K562 (cell line): Measurements from ENCODE around the gene FAM222A. TPM values are rescaled to one million over a fixed set of nuclear protein-coding genes. Genes with fewer than 3 reads are reported as not detected.

Source experiments
- ATAC-seq: fragments of 200-7000 bp; cut with Tn5 transposase; 3 replicates; pipeline ENCODE4 v1.9.1; 2020; ENCODE audit warnings: moderate library complexity
- BruUV-seq: library from RNA; stranded (reverse); fragments of 400-500 nt; replicated peaks from 2 replicates; lab custom pipeline; 2021; lab: Mats Ljungman, UMichigan
- CTCF ChIA-PET: fragments of 300-600 bp; formaldehyde crosslinking; extraction: SDS; loops from one replicate; lab custom pipeline; 2021; ENCODE audit warnings: low intra/inter-chr PET ratio; lab: Yijun Ruan, JAX
- POLR2A ChIA-PET: fragments of 300-600, 350-650 bp; sonication (Branson Sonifier 250); formaldehyde crosslinking; extraction: SDS; loops from one replicate; lab custom pipeline; 2021; ENCODE audit warnings: antibody characterized with exemption, inconsistent platforms; lab: Yijun Ruan, JAX
- DNase-seq, 4 experiments: peaks; one replicate each; pipeline versions ENCODE4 v3.0.0 to v3.0.0-alpha.2; 2011 to 2018; ENCODE audit warnings: low spot score in 3 of 4, mixed read lengths in 3 of 4; ENCODE audit errors: extremely low read depth in 1 of 4
- FAIRE-seq: peaks from 2 replicates; lab custom pipeline; 2011; peaks lifted over from hg19 to GRCh38; lab: Jason Lieb, UNC
- H2AFZ ChIP-seq: 2 replicates; pipeline ENCODE4 v1.6.0; 2011; ENCODE audit warnings: low read depth, low read length, control low read depth, inconsistent platforms
- H3K27ac ChIP-seq: fragments of 200-600 bp; 3 replicates; pipeline ENCODE4 v1.8.0; 2011; ENCODE audit warnings: low read depth, mild to moderate bottlenecking, control low read depth, inconsistent platforms, low read length, moderate library complexity, mixed read lengths; ENCODE audit errors: extremely low read depth
- H3K27me3 ChIP-seq, 2 experiments: fragments of 300-600 bp in 1 of 2; 2 replicates in 1 of 2; 3 replicates in 1 of 2; pipeline versions ENCODE4 v1.6.0 to v1.8.0; 2011; ENCODE audit warnings: inconsistent platforms in 2 of 2, low read length in 2 of 2, mild to moderate bottlenecking in 1 of 2, mixed read lengths in 1 of 2, moderate library complexity in 1 of 2; ENCODE audit not compliant: control insufficient read depth in 2 of 2, insufficient read depth in 2 of 2
- H3K36me3 ChIP-seq: fragments of 300-600 bp; 3 replicates; pipeline ENCODE4 v1.8.0; 2011; ENCODE audit warnings: mild to moderate bottlenecking, low read length, inconsistent platforms; ENCODE audit not compliant: control insufficient read depth, insufficient read depth
- H3K4me1 ChIP-seq, 2 experiments: fragments of 200-600 bp in 1 of 2; replicated peaks in 1 of 2; 2 replicates in 1 of 2; 3 replicates in 1 of 2; pipeline versions ENCODE4 v1.5.1 to v1.8.0; 2011; ENCODE audit warnings: inconsistent platforms in 2 of 2, low read length in 2 of 2, mild to moderate bottlenecking in 1 of 2, mixed read lengths in 1 of 2, moderate library complexity in 1 of 2; ENCODE audit not compliant: control insufficient read depth in 2 of 2, insufficient read depth in 2 of 2
- H3K4me2 ChIP-seq: 2 replicates; pipeline ENCODE4 v1.6.1; 2011; ENCODE audit warnings: low read length, control low read depth, inconsistent platforms, mixed read lengths; ENCODE audit not compliant: insufficient read depth
- H3K4me3 ChIP-seq: fragments of 200-600 bp; sonication (generic), shearing (Covaris generic); 2 replicates; pipeline ENCODE4 v1.5.1; 2016; ENCODE audit warnings: control low read depth, inconsistent platforms
- H3K79me2 ChIP-seq: fragments of 200-600 bp; 3 replicates; pipeline ENCODE4 v1.8.0; 2011; ENCODE audit warnings: low read length, inconsistent platforms; ENCODE audit not compliant: control insufficient read depth, insufficient read depth
- H3K9ac ChIP-seq, 2 experiments: 2 replicates each; pipeline versions ENCODE4 v1.6.0 to v1.6.1; 2011; ENCODE audit warnings: low read depth in 2 of 2, low read length in 2 of 2, control low read depth in 1 of 2, inconsistent platforms in 1 of 2, mild to moderate bottlenecking in 1 of 2, mixed read lengths in 1 of 2; ENCODE audit not compliant: insufficient read depth in 1 of 2
- H3K9me1 ChIP-seq: one replicate; pipeline ENCODE4 v1.6.0; 2011; ENCODE audit warnings: inconsistent platforms, mild to moderate bottlenecking, low read length, moderate library complexity; ENCODE audit not compliant: control insufficient read depth, insufficient read depth
- H3K9me3 ChIP-seq: replicated peaks from 2 replicates; pipeline ENCODE4 v1.5.1; 2011; ENCODE audit warnings: low read depth, low read length, inconsistent platforms; ENCODE audit not compliant: control insufficient read depth, insufficient read depth
- H4K20me1 ChIP-seq: replicated peaks from 2 replicates; pipeline ENCODE4 v1.6.1; 2011; ENCODE audit warnings: low read length, inconsistent platforms, mixed read lengths; ENCODE audit not compliant: control insufficient read depth, insufficient read depth
- REST ChIP-seq, 2 experiments: fragments of 450-650 bp; formaldehyde crosslinking in 1 of 2; IDR thresholded peaks; 2 replicates each; pipeline versions ENCODE4 v1.4.0 to v1.6.1; 2014 to 2020; ENCODE audit warnings: mild to moderate bottlenecking in 2 of 2, borderline replicate concordance in 1 of 2, low read depth in 1 of 2
- ZNF395 ChIP-seq: fragments of 200-800 bp; sonication (Bioruptor generic); IDR thresholded peaks from 2 replicates; pipeline ENCODE4 v1.6.1; 2017; ENCODE audit warnings: missing genetic modification characterization, missing compliant biosample characterization
- WGBS: fragments of 100-300 bp; shearing (Covaris generic); methylation state at CpG from one replicate; pipeline ENCODE4 v1.1.6; 2016; ENCODE audit warnings: low coverage, mixed read lengths; ENCODE audit not compliant: insufficient coverage; ENCODE audit errors: missing lambda C conversion rate; 5-methylcytosine and 5-hydroxymethylcytosine counted together
- in situ Hi-C: fragments of 300-500 bp; cut with MboI; formaldehyde crosslinking; loops from 4 replicates; pipeline ENCODE4 v1.15.0; 2018; ENCODE audit warnings: inconsistent platforms, mixed read lengths
- intact Hi-C: fragments of 100-400 bp; cut with micrococcal nuclease; formaldehyde crosslinking; loops from 2 replicates; pipeline ENCODE4 v1.14.2; 2022
- polyA plus RNA-seq, 8 experiments: library from polyadenylated mRNA; depleted of rRNA in 4 of 8; stranded (reverse) in 5 of 8; unstranded in 3 of 8; fragments of >200 nt; fragmentation: Nextera tagmentation in 2 of 8; fragmentation: Illumina TruSeq in 1 of 8; extraction: Ambion mirVana in 2 of 8; extraction: Trizol in 1 of 8; gene quantifications; 2 replicates each; pipeline versions ENCODE4 v1.2.1 to v1.2.3, GENCODE V29; 2011 to 2014; ENCODE audit warnings: inconsistent platforms in 1 of 8, missing spikeins in 1 of 8
- total RNA-seq, 7 experiments: library from RNA; depleted of rRNA in 6 of 7; stranded (reverse); fragments of >200 nt in 6 of 7; fragmentation: Illumina TruSeq in 2 of 7; extraction: Trizol in 2 of 7; gene quantifications; 2 replicates each; pipeline versions ENCODE4 v1.2.1 to v1.2.3, GENCODE V29; 2011 to 2021; ENCODE audit warnings: low replicate concordance in 1 of 7

FAM222A gene
- total and polyA plus RNA-seq, 9 of the 15 experiments (the other 6 are each of a cell fraction or from before 2014, with no cell fraction given): 0.03 to 0.36 (median 0.12) TPM; not detected in 1

- 1% methylated on average over 12 of the region's 12 CpGs for WGBS
- TF ChIP-seq REST (IDR thresholded peaks at IDR 0.05; ENCODE audit: borderline replicate concordance) (peak; percentile 6; the same call in 1 of the 2 replicates), REST (CRISPR knock-in tag; IDR thresholded peaks at IDR 0.05; ENCODE audit: low read depth) (no peak), ZNF395 (no peak)
- peaks cover 6 to 9% of the 10 kb centered on the region in 2 experiments; a peak in 3 of 5 replicates for H3K4me1 ChIP-seq
- no peak overlapping the region for H2AFZ ChIP-seq
- no peak overlapping the region for H3K9ac ChIP-seq
- no peaks in the 10 kb centered on the region for H3K36me3 ChIP-seq
- intact Hi-C loops: no loop called here
- H4K20me1 ChIP-seq: peaks cover 18% of the 10 kb centered on the region
- no peaks in the 10 kb centered on the region for H3K9me3 ChIP-seq
- no peaks in the 10 kb centered on the region for H3K79me2 ChIP-seq
- no peak overlapping the region for H3K4me2 ChIP-seq
- no peak overlapping the region for H3K4me3 ChIP-seq
- no peak overlapping the region for H3K27ac ChIP-seq
- FAIRE-seq (no peak), DNase-seq (no peak), ATAC-seq (no peak)
- no TSS peak for BruUV-seq
- ChIA-PET CTCF (no interaction called here), POLR2A (interaction anchor here (0.7 kb wide), 2 partner anchors 27 to 64 kb away, joined by 3 read pairs; no protein-coding TSS in a partner anchor)
- H3K9me1 ChIP-seq: no peaks in the 10 kb centered on the region
- in situ Hi-C loops: no loop called here
- H3K27me3 ChIP-seq: peaks cover 14 to 61% of the 10 kb centered on the region in 2 experiments; a peak in 4 of 5 replicates
Observed at GRCh38 chr12:109735051-109735521, 21.5 kb downstream of the FAM222A start.
